GM19468 (cell line): Measurements from ENCODE around the gene ZNF579.
"Not testable (repeated sequence)": the region's sequence is repeated elsewhere in the genome, so short reads cannot be mapped to it uniquely, and the experiment has no call there.

Experiments used
- ATAC-seq: cut with Tn5 transposase; IDR thresholded peaks from one replicate; pipeline ENCODE4 v1.9.1; 2021; ENCODE audit warnings: mild to moderate bottlenecking, moderate library complexity, moderate number of reproducible peaks; ENCODE audit not compliant: unreplicated experiment; ENCODE audit errors: extremely low read depth

Gene ZNF579

GRCh38 chr19:55598034-55598433, 17.4 kb upstream of the ZNF579 start:
- ATAC-seq = no peak

- no peak for ATAC-seq
Measured at GRCh38 chr19:55597501-55597921, 16.9 kb upstream of the ZNF579 start.

GRCh38 chr19:55596304-55596703, 15.7 kb upstream of the ZNF579 start:
- ATAC-seq = no peak

- ATAC-seq = no peak
Measured at GRCh38 chr19:55594996-55595545, 14.4 kb upstream of the ZNF579 start.

- ATAC-seq = no peak
Measured at GRCh38 chr19:55593096-55593772, 12.6 kb upstream of the ZNF579 start.

- no peak for ATAC-seq
Measured at GRCh38 chr19:55592391-55593090, 11.9 kb upstream of the ZNF579 start.

- ATAC-seq = no peak
Measured at GRCh38 chr19:55591555-55591954, 10.9 kb upstream of the ZNF579 start.

GRCh38 chr19:55590617-55591016, 10.0 kb upstream of the ZNF579 start:
- no peak for ATAC-seq

GRCh38 chr19:55590109-55590508, 9.5 kb upstream of the ZNF579 start:
- ATAC-seq = no peak

- no peak for ATAC-seq
Measured at GRCh38 chr19:55588738-55589137, 8.1 kb upstream of the ZNF579 start.

GRCh38 chr19:55586976-55587668, 6.5 kb upstream of the ZNF579 start:
- peak; percentile 72 for ATAC-seq

GRCh38 chr19:55585658-55586339, 5.2 kb upstream of the ZNF579 start:
- no peak for ATAC-seq

- ATAC-seq = no peak
Measured at GRCh38 chr19:55584871-55585270, 4.2 kb upstream of the ZNF579 start.

GRCh38 chr19:55583897-55584296, 3.2 kb upstream of the ZNF579 start:
- ATAC-seq = not testable (repeated sequence)

GRCh38 chr19:55582284-55582683, 1.6 kb upstream of the ZNF579 start:
- not testable (repeated sequence) for ATAC-seq

- no peak for ATAC-seq
Measured at GRCh38 chr19:55581823-55582223, 1.2 kb upstream of the ZNF579 start.

- no peak for ATAC-seq
Measured at GRCh38 chr19:55581145-55581822, 636 bp upstream of the ZNF579 start.

GRCh38 chr19:55579766-55580621, 654 bp downstream of the ZNF579 start:
- ATAC-seq = no peak
